Type B pancreatic cell (in vitro differentiated cells): ENCODE results near the gene AFF1. TPM values are rescaled to one million over a fixed set of nuclear protein-coding genes. Genes with fewer than 3 reads are reported as not detected.

Source experiments
- DNase-seq: peaks from one replicate; pipeline ENCODE4 v3.0.0; 2021; ENCODE audit warnings: mixed read lengths; ENCODE audit not compliant: unreplicated experiment; ENCODE audit errors: extremely low spot score
- H3K27ac Mint-ChIP-seq: 2 replicates; pipeline ENCODE4 v1.8.0; 2021; ENCODE audit warnings: mild to moderate bottlenecking, mixed read lengths
- H3K27me3 Mint-ChIP-seq: 2 replicates; pipeline ENCODE4 v1.8.0; 2021; ENCODE audit warnings: mixed read lengths
- H3K36me3 Mint-ChIP-seq: 2 replicates; pipeline ENCODE4 v1.8.0; 2021; ENCODE audit warnings: mixed read lengths
- H3K4me1 Mint-ChIP-seq: one replicate; pipeline ENCODE4 v1.8.0; 2021; ENCODE audit warnings: mixed read lengths; ENCODE audit not compliant: unreplicated experiment
- H3K4me3 Mint-ChIP-seq: 2 replicates; pipeline ENCODE4 v1.8.0; 2021; ENCODE audit warnings: mild to moderate bottlenecking, mixed read lengths
- H3K9me3 Mint-ChIP-seq: 2 replicates; pipeline ENCODE4 v1.8.0; 2021; ENCODE audit warnings: mixed read lengths
- total RNA-seq: library from RNA; stranded (reverse); gene quantifications from 2 replicates; pipeline ENCODE4 v1.2.1, GENCODE V29; 2021; ENCODE audit warnings: low replicate concordance
- TF ChIP-seq, protein P1 (sequence below): fragments of 200-600 bp; sonication (generic); conservative IDR thresholded peaks from 2 replicates; pipeline ENCODE4 v1.5.0; 2021; ENCODE audit warnings: antibody characterized with exemption, mild to moderate bottlenecking

AFF1 gene
- total RNA-seq, 1 donor from 2014 or later = 39.7 TPM

DNA sequence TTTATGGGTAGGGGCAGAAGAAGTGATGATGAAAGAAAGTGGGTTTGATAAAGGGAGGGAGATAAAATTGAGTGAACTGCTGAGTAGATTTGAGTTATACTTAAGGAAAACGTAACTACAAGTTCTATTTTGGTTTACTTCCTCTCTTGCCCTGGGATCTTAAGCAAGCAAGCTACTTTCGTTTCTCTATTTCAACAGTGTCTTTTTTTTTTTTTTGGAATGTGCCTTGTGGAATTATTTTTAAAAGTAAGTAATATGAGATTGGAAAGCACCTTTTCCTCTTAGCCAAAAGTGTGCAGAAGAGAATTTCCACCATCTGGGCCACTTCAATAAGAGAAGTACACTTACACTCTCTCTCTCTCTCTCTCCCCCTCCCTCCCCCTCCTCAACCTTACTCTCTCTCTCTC is 26.6 kb upstream of the AFF1 start:
- Mint-ChIP-seq H3K27ac (no peak overlapping the region), H3K4me1 (peaks cover 5% of the 10 kb centered on the region), H3K27me3 (no peaks in the 10 kb centered on the region), H3K9me3 (no peaks in the 10 kb centered on the region), H3K36me3 (no peaks in the 10 kb centered on the region), H3K4me3 (no peak overlapping the region)
- TF ChIP-seq, protein P1, sequence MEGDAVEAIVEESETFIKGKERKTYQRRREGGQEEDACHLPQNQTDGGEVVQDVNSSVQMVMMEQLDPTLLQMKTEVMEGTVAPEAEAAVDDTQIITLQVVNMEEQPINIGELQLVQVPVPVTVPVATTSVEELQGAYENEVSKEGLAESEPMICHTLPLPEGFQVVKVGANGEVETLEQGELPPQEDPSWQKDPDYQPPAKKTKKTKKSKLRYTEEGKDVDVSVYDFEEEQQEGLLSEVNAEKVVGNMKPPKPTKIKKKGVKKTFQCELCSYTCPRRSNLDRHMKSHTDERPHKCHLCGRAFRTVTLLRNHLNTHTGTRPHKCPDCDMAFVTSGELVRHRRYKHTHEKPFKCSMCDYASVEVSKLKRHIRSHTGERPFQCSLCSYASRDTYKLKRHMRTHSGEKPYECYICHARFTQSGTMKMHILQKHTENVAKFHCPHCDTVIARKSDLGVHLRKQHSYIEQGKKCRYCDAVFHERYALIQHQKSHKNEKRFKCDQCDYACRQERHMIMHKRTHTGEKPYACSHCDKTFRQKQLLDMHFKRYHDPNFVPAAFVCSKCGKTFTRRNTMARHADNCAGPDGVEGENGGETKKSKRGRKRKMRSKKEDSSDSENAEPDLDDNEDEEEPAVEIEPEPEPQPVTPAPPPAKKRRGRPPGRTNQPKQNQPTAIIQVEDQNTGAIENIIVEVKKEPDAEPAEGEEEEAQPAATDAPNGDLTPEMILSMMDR = no peak
- no peak for DNase-seq

DNA sequence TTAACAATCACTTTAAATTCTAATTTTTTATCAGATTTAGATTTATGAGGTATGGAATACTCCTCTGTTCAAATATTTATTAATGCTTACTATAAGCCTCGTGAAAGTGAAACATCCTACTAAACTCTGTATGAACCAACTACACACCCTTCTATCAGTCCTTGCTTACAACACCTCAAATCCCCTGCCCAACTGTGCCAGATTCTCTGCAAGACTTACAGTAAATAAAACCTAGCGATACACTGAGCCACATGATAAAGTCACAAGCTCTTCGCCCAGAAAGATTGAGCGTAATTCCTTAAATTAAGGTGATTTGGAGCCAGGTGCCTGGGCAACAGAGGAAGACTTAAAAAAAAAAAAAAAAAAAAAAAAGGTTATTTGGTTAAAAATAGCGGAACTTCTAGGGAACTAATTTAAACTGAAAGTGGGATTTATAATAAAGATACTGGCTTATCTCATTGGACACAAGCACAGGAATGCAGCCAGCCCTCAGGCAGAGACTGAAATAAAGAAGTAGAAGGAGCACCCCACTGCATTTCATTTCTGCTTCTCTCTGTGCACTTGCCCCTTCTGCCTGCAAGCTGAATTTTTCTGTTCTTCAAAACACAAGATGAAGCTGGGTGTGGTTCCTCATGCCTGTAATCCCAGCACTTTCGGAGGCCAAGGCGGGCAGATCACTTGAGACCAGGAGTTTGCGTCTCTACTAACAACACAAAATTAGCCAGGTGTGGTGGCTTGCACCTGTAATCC is 25.1 kb upstream of the AFF1 start:
- Mint-ChIP-seq H3K4me3 (no peak overlapping the region), H3K27me3 (no peaks in the 10 kb centered on the region), H3K27ac (no peak overlapping the region), H3K36me3 (no peaks in the 10 kb centered on the region), H3K4me1 (peaks cover 5% of the 10 kb centered on the region), H3K9me3 (no peaks in the 10 kb centered on the region)
- no peak for DNase-seq
- TF ChIP-seq, protein P1 = no peak

DNA sequence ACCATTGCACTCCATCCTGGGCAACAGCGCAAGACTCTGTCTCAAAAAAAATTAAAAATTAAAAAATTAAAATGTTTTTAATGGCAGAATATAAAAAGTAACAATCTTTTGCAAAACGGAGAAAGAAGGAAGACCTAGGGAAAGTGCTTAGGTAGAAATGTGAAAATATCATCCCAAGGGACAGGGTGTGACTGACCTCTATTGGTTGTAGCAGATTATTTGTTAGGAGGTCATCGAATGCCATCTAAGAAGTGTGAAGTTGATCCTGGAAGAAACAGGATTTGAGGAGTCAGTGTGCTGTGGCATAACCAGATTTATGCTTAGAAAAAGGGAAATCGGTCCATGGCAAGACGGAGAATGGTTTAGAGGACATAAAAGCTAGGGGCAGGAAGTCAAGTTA is 24.4 kb upstream of the AFF1 start:
- Mint-ChIP-seq H3K27ac (no peak overlapping the region), H3K36me3 (peaks cover 3% of the 10 kb centered on the region), H3K9me3 (no peaks in the 10 kb centered on the region), H3K4me3 (no peak overlapping the region), H3K4me1 (peaks cover 8% of the 10 kb centered on the region), H3K27me3 (no peaks in the 10 kb centered on the region)
- TF ChIP-seq, protein P1 = peak; percentile 23
- DNase-seq = no peak

DNA sequence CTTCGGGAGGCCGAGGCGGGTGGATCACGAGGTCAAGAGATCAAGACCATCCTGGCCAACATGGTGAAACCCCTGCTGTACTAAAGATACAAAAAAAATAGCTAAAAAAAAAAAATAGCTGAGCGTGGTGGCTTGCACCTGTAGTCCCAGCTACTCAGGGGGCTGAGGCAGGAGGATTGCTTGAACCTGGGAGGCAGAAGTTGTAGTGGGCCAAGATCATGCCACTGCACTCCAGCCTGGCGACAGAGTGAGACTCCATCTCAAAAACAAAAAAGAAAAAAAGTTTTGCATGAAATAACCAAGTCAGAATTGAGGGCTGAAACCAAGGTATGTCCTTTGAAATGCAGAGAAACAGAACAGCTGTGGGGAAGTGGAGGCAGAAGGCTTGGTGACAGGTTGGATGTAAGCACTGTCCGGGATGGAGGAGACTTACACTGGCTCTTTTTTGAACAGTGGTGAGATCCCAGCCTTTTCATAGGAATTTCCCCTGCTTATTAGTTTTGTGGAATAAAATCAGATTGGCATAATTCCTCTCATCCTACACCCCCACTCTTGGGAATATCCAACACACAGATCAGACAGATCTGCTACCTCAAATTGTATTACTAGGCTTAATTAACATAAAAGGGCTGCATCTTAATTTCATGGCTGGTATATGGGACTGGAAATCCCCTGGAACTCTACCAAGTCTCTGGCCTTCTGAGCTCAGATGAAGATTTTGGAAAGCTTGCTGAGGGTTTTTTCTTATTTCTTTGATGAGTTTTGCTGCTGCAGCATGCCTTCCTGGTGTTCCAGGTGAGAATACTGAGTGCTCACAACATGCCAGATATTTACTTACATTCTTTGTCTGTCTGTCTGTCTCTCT is 23.8 kb upstream of the AFF1 start:
- peaks cover 8% of the 10 kb centered on the region for H3K4me1 Mint-ChIP-seq
- TF ChIP-seq, protein P1 = no peak
- no peaks in the 10 kb centered on the region for H3K27me3 Mint-ChIP-seq
- peaks cover 3% of the 10 kb centered on the region for H3K36me3 Mint-ChIP-seq
- H3K27ac Mint-ChIP-seq = no peak overlapping the region
- DNase-seq = no peak
- no peak overlapping the region for H3K4me3 Mint-ChIP-seq
- no peaks in the 10 kb centered on the region for H3K9me3 Mint-ChIP-seq

DNA sequence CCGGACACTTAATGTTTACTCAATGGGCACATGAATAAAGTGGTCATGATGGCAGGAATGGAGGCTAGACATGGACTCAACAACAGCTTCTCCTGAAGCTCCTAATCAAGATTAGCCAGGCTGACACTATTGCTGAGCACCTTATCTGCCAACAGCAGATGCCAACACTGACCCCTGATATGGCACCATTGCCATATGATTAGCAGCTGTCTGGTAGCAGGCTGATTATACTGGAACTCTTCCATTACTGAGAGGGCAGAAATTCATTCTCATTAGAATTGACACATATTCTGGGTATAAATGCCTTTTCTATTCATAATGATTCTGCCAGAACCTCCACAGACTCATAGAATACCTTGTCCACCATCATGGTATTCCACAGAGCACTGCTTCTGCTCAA is 18.4 kb upstream of the AFF1 start:
- peaks cover 3% of the 10 kb centered on the region for H3K36me3 Mint-ChIP-seq
- no peaks in the 10 kb centered on the region for H3K9me3 Mint-ChIP-seq
- TF ChIP-seq, protein P1 = no peak
- no peak for DNase-seq
- no peak overlapping the region for H3K27ac Mint-ChIP-seq
- no peak overlapping the region for H3K4me3 Mint-ChIP-seq
- H3K27me3 Mint-ChIP-seq = no peaks in the 10 kb centered on the region
- peaks cover 3% of the 10 kb centered on the region for H3K4me1 Mint-ChIP-seq
